Kasumi-1 (cell line): ENCODE data around the gene TK1.

Experiments
- DNase-seq, 2 experiments: peaks; one replicate each; lab custom pipeline; 2025; lab: John Stamatoyannopoulos, UW

The TK1 gene

DNA sequence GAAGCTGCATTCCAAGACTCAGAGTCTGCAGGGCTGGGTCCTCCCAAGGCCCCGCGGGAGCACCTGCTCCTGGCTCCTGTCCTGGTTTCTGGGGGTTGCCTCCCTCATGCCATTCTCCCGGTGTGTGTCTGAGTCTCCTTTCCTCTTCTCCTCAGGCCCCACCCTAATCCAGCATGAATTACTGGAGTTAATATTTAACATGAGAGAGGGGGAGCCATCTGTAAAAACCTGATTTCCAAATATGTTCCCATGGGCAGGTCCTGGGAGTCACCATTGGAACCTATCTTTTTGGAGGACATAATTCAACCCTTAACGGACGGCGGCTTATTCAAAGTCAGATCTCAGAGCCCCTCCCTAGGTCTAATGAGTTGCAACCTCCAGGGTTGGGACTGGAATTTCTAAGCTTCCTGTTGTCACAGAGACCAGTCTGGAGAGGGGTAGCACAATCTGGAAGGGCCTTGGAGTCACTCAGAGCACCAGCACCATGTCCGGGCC lies 35.3 kb downstream of the TK1 start:
- no peak for DNase-seq

DNA sequence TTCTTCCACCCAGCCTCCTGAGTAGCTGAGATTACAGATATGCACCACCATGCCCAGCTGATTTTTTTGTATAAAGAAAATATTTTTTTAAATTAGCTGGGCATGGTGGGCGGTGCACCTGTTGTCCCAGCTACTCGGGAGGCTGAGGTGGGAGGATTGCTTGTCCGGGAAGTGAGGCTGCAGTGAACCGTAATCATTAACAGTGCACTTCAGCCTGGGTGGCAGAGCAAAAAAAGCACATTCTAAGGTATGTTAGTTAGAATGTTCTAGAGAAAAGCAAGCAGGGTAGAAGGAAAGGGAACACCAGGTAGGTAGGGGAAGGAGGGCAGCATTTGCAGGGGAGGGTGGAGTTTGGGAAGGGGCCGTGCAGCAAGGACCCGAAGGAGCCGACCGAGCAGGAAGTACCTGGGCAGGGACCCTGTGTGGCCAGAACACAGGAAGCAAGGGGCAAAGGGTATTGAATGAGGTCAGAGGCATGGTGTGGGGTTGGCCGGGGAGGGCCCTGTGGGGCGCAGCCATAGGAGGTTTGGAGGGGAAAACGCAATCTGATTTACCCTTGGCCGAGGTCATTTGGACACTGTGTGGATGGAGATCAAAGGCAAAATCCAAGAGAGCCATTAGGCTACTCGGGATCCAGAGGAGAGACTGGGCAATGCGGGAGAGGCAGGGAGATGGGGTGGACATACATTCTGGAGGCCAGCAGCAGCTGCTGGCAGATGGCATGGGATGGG lies 38.4 kb downstream of the TK1 start:
- DNase-seq: no peak

DNA sequence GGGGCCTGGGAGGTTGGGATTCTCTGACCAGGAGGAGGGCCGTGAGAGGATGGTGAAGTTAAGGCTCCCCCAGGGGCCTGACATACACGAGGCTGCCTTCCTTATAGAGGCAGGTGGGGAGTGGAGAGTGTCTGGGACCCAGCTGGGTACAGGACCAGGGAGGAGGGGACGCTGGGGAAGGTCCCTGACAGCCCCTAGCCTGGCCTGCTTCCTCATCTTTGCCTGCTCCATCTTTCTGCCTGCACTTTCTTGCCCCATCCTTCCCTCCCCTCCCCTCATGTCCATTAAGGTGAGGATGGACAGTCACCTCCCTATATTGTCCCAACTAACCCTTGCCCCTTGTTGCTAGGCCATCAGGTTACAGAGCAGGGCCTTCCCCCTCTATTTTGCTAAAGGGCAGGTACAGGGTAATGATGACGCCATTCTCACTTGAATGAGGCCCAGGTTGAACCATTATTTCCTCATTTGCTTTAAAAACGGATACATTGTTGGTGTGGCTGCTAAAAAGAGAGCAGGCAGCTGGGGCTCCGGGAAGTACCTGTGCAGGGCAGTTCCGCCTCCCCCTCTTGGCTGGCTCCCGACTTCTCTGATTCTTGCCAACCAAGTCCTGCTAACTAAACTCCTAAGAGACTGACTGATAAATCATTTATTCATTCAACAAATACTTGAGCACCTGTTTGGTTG lies 39.4 kb downstream of the TK1 start:
- DNase-seq: peak in 1 of 2 experiments; percentile 19

GRCh38 chr17:78146881-78147280 lies 40.0 kb downstream of the TK1 start:
- DNase-seq: no peak

- no peak for DNase-seq
Observed at GRCh38 chr17:78146471-78146869, 40.4 kb downstream of the TK1 start.

DNA sequence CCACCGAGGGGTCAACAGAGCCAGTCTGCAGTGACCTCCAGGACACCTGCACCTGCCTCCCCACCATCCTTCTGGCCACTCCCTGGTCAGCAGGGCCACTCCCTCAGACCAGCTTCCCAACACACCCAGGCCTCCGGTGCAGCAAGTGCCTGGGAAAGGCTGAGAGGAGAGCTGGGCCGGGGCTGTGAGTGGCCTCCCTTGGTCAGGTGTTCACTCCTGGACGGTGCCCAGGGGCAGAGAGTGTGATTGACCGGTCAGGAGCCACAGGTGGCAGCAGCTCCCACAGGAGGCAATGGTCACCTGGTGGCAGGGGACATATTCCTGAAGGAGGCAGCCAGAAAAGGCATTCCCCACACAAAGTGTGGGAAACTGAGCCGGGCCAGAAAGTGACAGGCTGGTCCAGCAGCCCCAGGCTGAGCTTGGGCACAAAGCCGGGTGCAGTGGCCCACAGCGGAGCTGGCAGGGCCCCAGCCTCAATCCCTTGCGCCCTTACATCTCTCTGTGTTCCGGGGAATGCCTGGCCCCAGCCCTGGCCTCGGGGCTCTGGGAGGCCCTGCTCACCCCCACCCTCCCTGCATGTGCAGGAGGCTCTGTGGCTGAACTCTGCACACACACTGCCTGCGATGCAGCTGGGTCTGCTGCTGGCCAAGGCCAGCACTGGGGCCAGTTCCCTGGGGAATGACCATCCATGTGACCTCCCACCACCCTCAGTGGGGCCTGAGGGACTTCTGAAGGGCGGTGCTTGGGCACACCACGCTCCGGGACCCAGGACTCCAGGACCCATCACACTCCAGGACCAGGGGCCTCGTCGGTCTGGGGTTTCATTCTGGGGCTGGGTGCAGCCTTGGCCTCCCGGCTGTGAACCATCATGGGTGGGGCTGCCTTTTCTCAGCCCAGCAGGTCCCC lies 41.9 kb downstream of the TK1 start:
- DNase-seq: no peak

DNA sequence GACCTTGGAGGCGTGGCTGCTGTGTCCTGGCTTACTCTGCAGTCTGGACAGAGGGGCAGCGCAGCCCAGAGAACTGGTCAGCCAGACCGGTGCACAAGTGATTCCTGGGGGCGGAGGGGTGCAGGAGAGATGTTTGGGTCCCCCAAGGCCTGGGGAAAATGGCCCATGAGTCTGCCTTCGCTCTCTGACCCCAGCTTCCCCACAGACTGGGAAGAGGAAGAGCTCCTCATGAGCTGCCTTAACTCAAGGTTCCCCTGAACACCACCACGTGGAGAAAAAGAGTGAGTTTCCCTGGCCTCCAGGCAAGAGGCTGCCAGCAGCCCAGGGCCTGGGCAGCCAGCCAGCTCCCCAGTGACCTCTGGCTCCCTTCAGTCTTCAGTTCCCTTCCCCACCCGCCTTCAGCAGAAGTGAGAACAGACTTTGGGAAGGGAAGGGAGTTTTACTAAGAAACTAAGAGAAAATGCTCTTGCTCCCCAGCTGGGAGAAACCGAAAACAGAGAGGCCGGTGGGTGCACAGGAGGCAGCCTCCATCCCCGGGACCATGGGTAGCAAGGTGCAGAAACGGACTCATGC lies 42.6 kb downstream of the TK1 start:
- peak; percentile 96 to 97 for DNase-seq

DNA sequence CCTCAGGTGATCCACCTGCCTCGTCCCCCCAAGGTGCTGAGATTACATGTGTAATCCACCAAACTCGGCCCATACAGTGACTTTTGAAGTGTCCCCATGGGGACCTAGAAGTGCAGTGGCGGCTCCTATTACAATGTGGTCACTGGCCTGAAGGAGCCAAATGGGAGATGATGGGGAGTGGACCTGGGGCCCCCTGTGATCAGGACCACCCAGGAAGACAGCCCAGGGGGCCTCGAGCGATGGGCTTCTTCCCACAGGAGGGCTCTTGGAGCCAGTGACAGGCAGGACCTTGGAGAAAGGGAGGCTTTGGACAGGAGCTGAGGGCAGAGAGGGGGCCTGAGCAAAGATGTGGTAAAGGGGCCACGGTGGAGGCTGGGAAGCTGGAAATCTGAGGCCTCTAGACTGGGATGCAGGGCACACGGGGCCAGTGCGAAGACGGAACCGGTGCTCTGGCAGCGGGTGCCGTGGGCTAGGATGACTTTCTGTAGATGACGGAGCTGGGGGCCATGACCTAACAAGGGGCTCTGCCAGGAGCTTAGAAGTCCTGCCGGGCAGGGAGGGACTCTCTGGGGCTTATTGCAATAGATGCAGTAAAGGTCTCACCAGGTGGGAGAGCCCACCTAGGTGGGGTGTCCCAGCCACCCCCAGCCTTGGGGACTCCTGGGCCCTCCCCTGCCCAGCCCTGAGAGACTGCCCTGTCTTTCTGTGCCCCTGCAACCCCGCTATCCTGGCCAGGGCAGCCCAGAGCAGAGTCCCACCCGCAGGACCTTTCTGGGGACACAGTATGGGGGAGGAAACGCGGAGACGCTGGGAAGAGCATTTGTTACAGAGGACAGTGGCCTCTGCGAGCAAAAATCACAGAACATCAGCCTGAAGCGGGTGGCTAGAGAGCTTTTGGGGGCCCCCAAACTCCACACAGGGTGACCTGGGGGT lies 43.4 kb downstream of the TK1 start:
- DNase-seq: no peak

GRCh38 chr17:78142119-78142861 lies 44.6 kb downstream of the TK1 start:
- DNase-seq: no peak

DNA sequence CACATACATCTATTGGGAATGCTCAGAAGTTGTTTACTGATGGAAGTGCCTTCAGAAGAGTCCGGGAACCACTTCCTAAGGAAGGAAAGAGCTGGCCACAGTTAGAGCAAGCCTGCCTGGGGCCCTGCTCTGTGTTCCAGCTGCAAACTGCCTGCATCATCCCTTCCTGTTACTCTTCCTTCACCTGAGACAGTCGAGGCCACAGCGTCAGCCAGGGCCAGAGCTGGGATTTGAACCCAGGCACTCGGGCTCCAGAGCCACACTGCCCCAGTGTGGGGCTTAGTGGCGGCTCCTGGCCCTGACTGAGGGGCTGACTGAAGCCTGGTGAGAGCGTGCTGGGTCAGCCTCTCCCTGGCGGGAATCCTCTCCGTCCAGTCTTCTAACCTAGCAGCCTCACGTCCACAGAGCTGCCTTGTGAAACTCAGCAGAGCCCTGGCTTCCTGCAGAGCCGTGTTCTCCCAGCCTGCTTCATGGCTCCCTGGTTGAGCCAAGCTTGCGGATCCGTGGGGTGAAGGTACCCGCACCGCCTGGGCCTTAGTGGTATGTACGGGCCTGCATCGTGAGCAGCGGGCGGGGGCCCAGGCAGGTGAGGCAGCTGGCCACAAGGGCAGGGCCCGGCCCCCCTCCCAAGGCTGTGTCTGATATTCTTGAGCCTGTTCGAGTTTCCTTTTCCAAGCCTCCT lies 45.3 kb downstream of the TK1 start:
- DNase-seq: no peak

DNA sequence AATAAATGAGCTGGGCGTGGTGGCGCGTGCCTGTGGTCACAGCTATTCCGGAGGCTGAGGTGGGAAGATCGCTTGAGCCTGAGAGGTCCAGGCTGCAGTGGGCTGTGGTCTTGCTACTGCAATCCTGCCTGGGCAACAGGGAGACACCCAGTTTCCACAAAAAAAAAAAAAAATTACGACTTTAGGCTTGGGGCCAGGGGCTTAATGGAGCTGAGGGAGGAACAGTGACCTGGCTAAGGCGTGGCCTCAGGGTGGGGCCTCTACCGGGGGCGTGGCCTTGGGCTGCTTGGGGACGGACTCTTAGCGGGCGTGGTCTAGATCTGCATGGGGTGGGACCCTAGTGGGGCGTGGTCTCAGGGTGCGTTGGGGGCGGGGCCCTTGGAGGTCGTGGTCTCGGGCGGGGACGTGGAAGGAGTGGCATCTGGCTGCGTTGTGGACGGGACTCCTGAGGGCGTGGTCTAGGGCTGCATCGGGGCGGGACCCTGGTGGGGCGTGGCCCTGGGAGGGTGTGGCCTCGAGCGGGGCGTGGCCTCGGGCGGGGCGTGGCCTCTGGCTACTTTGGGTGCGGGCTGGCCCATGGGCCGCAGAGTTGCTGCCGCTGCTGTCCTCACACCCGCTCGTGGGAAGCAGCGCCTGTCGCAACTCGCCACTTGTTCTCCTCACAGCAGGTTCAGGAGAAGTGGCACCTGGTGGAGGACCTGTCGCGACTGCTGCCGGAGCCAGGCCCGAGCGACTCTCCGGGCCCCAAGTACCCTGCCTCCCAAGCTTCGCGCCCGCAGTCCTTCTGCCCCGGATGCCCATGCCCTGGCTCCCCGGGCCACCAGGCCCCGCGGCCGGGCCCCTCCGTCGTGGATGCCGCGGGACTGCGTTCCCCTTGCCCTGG lies 46.4 kb downstream of the TK1 start:
- peak; percentile 99 for DNase-seq

GRCh38 chr17:78139861-78140168 lies 47.0 kb downstream of the TK1 start:
- DNase-seq: peak in 1 of 2 experiments; percentile 69

GRCh38 chr17:78138204-78139060 lies 48.4 kb downstream of the TK1 start:
- DNase-seq: peak; percentile 33 to 40

DNA sequence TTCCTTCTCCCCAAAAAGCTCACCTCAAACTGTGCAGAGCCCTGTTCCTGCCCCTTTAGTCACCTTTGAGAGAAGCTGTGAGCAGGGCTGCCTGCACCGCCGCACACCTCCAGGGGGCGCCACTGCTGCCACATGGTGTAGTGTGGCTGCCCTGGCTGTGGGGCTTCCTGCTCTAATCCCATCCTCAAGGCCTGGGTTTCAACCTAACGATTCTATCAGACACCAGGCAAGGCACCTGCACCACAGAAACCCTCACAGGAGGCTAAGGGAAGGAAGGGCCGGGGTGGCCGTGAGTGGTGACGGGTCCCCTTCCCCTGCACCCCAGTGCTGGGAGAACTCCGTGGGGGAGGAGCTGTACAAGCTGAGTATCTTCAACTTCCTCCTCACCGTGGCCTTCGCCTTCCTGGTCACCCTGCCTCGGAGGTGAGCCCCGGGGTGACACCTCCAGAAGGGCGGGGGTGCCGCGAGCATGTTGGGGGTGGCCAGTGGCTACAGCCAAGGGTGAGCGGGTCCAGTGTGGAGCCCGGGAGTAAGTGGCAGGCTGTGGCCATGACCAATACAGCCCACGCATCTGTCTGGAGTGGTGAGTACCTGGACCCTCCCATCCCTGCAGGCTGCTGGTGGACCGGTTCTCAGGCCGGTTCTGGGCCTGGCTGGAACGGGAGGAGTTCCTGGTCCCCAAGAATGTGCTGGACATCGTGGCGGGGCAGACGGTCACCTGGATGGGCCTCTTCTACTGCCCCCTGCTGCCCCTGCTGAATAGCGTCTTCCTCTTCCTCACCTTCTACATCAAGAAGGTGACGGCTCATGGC lies 49.3 kb downstream of the TK1 start:
- DNase-seq: peak; percentile 42 to 78

DNA sequence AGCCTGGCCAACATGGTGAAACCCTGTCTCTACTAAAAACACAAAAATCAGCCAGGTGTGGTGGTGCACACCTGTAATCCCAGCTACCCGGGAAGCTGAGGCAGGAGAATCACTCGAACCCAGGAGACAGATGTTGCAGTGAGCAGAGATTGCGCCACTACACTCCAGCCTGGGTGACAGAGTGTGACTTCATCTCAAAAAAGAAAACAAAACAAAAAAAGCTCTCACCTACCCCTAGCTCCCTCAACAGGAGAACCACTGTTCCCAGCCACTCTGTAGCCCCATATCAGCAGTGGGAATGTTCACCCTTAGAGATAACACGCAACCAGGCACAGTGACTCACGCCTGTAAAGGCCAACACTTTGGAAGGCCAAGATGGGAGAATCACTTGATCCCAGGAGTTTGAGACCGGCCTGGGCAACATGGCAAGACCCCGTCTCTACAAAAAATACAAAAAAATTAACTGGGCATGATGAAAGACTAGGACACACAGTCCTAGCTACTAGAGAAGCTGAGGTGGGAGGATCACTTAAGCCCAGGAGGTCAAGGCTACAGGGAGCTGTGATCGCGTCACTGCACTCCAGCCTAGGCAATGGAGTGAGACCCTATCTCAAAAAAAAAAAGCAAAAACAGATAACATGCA lies 50.9 kb downstream of the TK1 start:
- no peak for DNase-seq

DNA sequence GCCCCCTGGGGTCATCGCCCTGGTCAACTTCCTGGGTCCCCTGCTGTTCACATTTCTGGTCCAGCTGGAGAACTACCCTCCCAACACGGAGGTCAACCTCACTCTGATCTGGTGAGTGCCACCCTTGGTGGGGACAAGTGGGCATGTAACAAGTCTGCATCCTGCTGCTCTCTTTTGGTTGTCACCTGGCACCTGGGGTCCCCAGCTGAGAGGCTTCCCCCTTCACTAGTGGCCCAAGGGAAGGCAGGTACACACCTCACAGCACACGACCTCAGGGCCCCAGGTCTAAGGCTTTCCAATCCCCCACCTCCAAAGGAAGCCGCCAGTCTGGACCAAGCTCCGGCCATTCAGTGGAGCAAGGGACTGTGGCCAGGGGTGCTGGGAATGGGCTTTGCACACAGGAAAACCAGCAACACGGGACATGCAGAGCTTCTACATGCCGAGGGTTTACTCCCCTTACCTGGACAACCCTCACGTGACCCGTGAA lies 51.9 kb downstream of the TK1 start:
- no peak for DNase-seq
